C4-2B (cell line): ENCODE data around the gene LUM.

ENCODE experiments used
- ZFX ChIP-seq: fragments of 450-650 bp; IDR thresholded peaks from 2 replicates; pipeline ENCODE4 v1.6.1; 2017
- TF ChIP-seq, protein P1 (sequence below): fragments of 450-650 bp; conservative IDR thresholded peaks from 2 replicates; pipeline ENCODE4 v1.5.1; 2017; ENCODE audit warnings: mild to moderate bottlenecking

DNA sequence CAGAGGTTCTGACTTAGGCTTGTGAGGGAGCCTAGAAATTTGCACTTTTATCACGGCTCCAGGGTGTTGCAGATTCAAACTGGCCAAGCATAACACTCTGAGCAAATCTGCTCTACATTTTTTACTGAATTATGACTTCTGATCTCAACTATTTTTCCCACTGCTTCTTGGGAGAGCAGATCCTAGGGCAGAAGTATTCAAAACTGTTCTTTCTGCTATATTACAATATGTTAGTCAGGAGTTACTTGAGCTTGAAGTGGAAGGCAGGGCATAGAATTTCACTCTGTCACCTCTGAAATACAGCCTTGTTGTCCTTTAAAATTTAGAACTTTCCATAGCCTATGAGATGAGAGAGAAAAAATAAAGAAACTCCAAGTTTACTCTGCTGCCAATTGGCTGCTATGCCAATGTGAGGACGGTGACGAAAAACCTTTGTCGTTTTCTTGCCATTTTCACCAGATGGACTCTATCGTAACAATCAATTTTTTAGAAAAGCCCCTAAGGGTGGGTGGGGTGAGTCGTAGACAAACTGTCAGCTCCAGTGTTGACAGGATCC, 37.1 kb downstream of the LUM start:
- TF ChIP-seq, protein P1, sequence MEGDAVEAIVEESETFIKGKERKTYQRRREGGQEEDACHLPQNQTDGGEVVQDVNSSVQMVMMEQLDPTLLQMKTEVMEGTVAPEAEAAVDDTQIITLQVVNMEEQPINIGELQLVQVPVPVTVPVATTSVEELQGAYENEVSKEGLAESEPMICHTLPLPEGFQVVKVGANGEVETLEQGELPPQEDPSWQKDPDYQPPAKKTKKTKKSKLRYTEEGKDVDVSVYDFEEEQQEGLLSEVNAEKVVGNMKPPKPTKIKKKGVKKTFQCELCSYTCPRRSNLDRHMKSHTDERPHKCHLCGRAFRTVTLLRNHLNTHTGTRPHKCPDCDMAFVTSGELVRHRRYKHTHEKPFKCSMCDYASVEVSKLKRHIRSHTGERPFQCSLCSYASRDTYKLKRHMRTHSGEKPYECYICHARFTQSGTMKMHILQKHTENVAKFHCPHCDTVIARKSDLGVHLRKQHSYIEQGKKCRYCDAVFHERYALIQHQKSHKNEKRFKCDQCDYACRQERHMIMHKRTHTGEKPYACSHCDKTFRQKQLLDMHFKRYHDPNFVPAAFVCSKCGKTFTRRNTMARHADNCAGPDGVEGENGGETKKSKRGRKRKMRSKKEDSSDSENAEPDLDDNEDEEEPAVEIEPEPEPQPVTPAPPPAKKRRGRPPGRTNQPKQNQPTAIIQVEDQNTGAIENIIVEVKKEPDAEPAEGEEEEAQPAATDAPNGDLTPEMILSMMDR = no peak
- TF ChIP-seq ZFX = no peak
